ENCODE results near the gene HIVEP3.

- TF ChIP-seq CTCF (conservative IDR thresholded peaks at IDR 0.05; ENCODE audit: low read length) = no peak
- no peak for TF ChIP-seq EZH2phosphoT487 (IDR thresholded peaks at IDR 0.05; ENCODE audit: borderline replicate concordance)
Observed at GRCh38 chr1:41613689-41614574, 304.8 kb downstream of the HIVEP3 start.

Measured in Loucy (cell line).